Peyer's patch (tissue), 4 donors: ENCODE results near the gene DIPK1A.

Source experiments
- POLR2A ChIP-seq, 2 donors: fragments of 450-650 bp; IDR thresholded peaks; one replicate each; pipeline ENCODE4 v1.5.1; 2017; ENCODE audit warnings: antibody characterized with exemption in 2 of 2, mild to moderate bottlenecking in 2 of 2, moderate library complexity in 2 of 2
- TF ChIP-seq, protein P1 (sequence below), 6 experiments: fragments of 450-650 bp in 4 of 6; fragments of 200-600 bp in 2 of 6; sonication (generic) in 1 of 6; IDR thresholded peaks; one replicate each; pipeline ENCODE4 v1.5.1; 2017 to 2019; ENCODE audit warnings: antibody characterized with exemption in 6 of 6, mild to moderate bottlenecking in 3 of 6, moderate library complexity in 1 of 6

DNA sequence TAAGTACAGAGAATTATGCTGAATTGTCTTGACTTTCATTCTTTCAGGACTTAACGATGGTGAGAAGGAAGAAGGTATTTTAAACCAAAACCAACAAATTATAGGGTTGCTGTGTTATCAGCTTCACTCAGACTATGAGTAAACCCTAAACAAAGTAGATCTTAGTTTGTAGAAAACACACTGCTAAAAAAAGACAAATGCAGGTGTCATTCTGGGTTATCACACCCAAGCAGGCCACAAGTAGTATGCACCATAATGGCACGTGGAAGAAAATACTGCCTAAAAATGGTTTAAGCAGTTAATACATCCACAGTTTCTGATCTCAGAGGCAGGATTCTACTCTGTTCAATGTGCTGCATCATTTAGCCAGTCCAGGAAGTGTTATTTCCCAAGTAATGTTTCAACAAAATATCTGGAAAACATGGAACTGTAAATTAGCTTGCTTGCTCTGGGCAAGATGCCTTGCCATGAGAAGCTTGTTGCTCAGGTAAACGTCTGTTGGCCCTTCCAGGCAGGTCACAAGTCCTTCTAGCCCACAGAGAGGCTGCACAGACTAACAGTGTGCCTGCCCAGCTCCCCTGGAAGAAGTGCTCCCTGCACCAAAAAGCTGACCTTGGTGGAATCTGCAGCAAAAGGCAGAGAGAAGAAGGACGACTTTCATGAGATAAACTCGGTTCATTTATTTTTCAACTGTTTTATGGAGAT is 4.1 kb downstream of the DIPK1A start:
- TF ChIP-seq POLR2A (IDR thresholded peaks at IDR 0.05) = no peak
- TF ChIP-seq, protein P1, sequence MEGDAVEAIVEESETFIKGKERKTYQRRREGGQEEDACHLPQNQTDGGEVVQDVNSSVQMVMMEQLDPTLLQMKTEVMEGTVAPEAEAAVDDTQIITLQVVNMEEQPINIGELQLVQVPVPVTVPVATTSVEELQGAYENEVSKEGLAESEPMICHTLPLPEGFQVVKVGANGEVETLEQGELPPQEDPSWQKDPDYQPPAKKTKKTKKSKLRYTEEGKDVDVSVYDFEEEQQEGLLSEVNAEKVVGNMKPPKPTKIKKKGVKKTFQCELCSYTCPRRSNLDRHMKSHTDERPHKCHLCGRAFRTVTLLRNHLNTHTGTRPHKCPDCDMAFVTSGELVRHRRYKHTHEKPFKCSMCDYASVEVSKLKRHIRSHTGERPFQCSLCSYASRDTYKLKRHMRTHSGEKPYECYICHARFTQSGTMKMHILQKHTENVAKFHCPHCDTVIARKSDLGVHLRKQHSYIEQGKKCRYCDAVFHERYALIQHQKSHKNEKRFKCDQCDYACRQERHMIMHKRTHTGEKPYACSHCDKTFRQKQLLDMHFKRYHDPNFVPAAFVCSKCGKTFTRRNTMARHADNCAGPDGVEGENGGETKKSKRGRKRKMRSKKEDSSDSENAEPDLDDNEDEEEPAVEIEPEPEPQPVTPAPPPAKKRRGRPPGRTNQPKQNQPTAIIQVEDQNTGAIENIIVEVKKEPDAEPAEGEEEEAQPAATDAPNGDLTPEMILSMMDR (IDR thresholded peaks at IDR 0.05) = no peak
